ENCODE data around the gene NOTCH3. TPM values are rescaled to one million over a fixed set of nuclear protein-coding genes. Genes with fewer than 3 reads are reported as not detected.

The NOTCH3 gene
- total and polyA plus RNA-seq, 2 of the 8 experiments (the other 6 are each of a cell fraction or from before 2014, with no cell fraction given): 37.5 to 107 TPM

- TF ChIP-seq POLR2AphosphoS5 (IDR thresholded peaks at IDR 0.05; ENCODE audit: low read depth, low read length) (no peak), SIN3A (conservative IDR thresholded peaks at IDR 0.05 in 1 of 2, IDR thresholded peaks at IDR 0.05 in 1 of 2; ENCODE audit: low read depth in 1 of 2, low read length in 2 of 2) (no peak), CTBP2 (IDR thresholded peaks at IDR 0.05; ENCODE audit: borderline replicate concordance, insufficient read depth, insufficient read length, low read length) (no peak), ASH2L (IDR thresholded peaks at IDR 0.05; ENCODE audit: low read length) (no peak), SRF (IDR thresholded peaks at IDR 0.05; ENCODE audit: low read depth, low read length) (no peak)
These were observed 49.8 kb upstream of the NOTCH3 start (continued) for GRCh38 chr19:15250640-15250993.

Data from H1 (cell line).